Fibroblast of gingiva (primary cell): Measurements from ENCODE around the gene FERMT3.

Source experiments
- DNase-seq: peaks from one replicate; pipeline ENCODE4 v3.0.0-alpha.2; 2011; ENCODE audit warnings: low read depth

Gene FERMT3

GRCh38 chr11:64249563-64250414 lies 43.3 kb downstream of the FERMT3 start:
- DNase-seq, result no peak

GRCh38 chr11:64250415-64251015 lies 44.0 kb downstream of the FERMT3 start:
- DNase-seq, result no peak

- peak; percentile 27 for DNase-seq
Observed at GRCh38 chr11:64251016-64251752, 44.7 kb downstream of the FERMT3 start, which contains the start of gene PLCB3. Gene PLCB3, plus strand, starts transcription at chr11:64251530. Its CDS starts 120 bp downstream, at chr11:64251650.

GRCh38 chr11:64251753-64252002 lies 45.2 kb downstream of the FERMT3 start:
- DNase-seq, result no peak

GRCh38 chr11:64252003-64252872 lies 45.7 kb downstream of the FERMT3 start:
- DNase-seq, result peak; percentile 27

GRCh38 chr11:64253043-64253442 lies 46.5 kb downstream of the FERMT3 start:
- no peak for DNase-seq

GRCh38 chr11:64253481-64253880 lies 47.0 kb downstream of the FERMT3 start:
- DNase-seq, result no peak

- no peak for DNase-seq
Observed at GRCh38 chr11:64254326-64254725, 47.8 kb downstream of the FERMT3 start.

GRCh38 chr11:64255135-64256128 lies 48.9 kb downstream of the FERMT3 start:
- DNase-seq, result no peak

- DNase-seq, result no peak
Observed at GRCh38 chr11:64256300-64256699, 49.8 kb downstream of the FERMT3 start.

GRCh38 chr11:64258356-64258755 lies 51.8 kb downstream of the FERMT3 start:
- DNase-seq, result no peak

- DNase-seq, result no peak
Observed at GRCh38 chr11:64258946-64259532, 52.5 kb downstream of the FERMT3 start.

- no peak for DNase-seq
Observed at GRCh38 chr11:64259533-64260067, 53.1 kb downstream of the FERMT3 start.

- DNase-seq, result no peak
Observed at GRCh38 chr11:64260147-64260708, 53.7 kb downstream of the FERMT3 start.

- no peak for DNase-seq
Observed at GRCh38 chr11:64261556-64262080, 55.1 kb downstream of the FERMT3 start.

- no peak for DNase-seq
Observed at GRCh38 chr11:64262271-64263002, 55.9 kb downstream of the FERMT3 start.

- DNase-seq, result no peak
Observed at GRCh38 chr11:64263021-64263946, 56.8 kb downstream of the FERMT3 start.

- no peak for DNase-seq
Observed at GRCh38 chr11:64263947-64264317, 57.4 kb downstream of the FERMT3 start.
